HEK293T (cell line): Measurements from ENCODE around the gene HLCS.

Experiments used
- CTCF ChIA-PET: fragments of 350-600 bp; formaldehyde crosslinking; extraction: SDS; loops from one replicate; lab custom pipeline; 2021; ENCODE audit warnings: antibody characterized with exemption, inconsistent platforms; lab: Yijun Ruan, JAX
- POLR2A ChIA-PET: fragments of 350-600 bp; formaldehyde crosslinking; extraction: SDS; loops from one replicate; lab custom pipeline; 2020; ENCODE audit warnings: antibody characterized with exemption, inconsistent platforms; lab: Yijun Ruan, JAX
- DNase-seq: peaks from one replicate; pipeline ENCODE4 v3.0.0; 2012; ENCODE audit warnings: mixed read lengths; ENCODE audit errors: extremely low spot score
- ARNT ChIP-seq: fragments of 450-650 bp; IDR thresholded peaks from 2 replicates; pipeline ENCODE4 v1.6.1; 2017; ENCODE audit warnings: mild to moderate bottlenecking
- BHLHE40 ChIP-seq: fragments of 450-650 bp; IDR thresholded peaks from 2 replicates; pipeline ENCODE4 v1.6.1; 2016; ENCODE audit warnings: mild to moderate bottlenecking, moderate library complexity, borderline replicate concordance
- CTBP1 ChIP-seq: fragments of 450-650 bp; IDR thresholded peaks from 2 replicates; pipeline ENCODE4 v1.6.1; 2016; ENCODE audit warnings: borderline replicate concordance
- ELF4 ChIP-seq: fragments of 450-650 bp; IDR thresholded peaks from 2 replicates; pipeline ENCODE4 v1.6.1; 2017; ENCODE audit warnings: antibody characterized with exemption
- FOXA1 ChIP-seq: fragments of 450-650 bp; IDR thresholded peaks from 2 replicates; pipeline ENCODE4 v1.6.1; 2016; ENCODE audit warnings: mild to moderate bottlenecking
- FOXK2 ChIP-seq: fragments of 450-650 bp; IDR thresholded peaks from 2 replicates; pipeline ENCODE4 v1.6.1; 2016; ENCODE audit warnings: mild to moderate bottlenecking
- FOXM1 ChIP-seq: fragments of 450-650 bp; IDR thresholded peaks from 2 replicates; pipeline ENCODE4 v1.6.1; 2017; ENCODE audit warnings: mild to moderate bottlenecking, borderline replicate concordance
- HDGF ChIP-seq: fragments of 450-650 bp; IDR thresholded peaks from 2 replicates; pipeline ENCODE4 v1.6.1; 2017; ENCODE audit warnings: antibody characterized with exemption, borderline replicate concordance
- L3MBTL2 ChIP-seq: fragments of 450-650 bp; conservative IDR thresholded peaks from 2 replicates; pipeline ENCODE4 v1.6.1; 2016; ENCODE audit warnings: mild to moderate bottlenecking
- LEF1 ChIP-seq: fragments of 450-650 bp; IDR thresholded peaks from 2 replicates; pipeline ENCODE4 v1.6.1; 2017; ENCODE audit warnings: mild to moderate bottlenecking, borderline replicate concordance
- NFRKB ChIP-seq: fragments of 450-650 bp; IDR thresholded peaks from 2 replicates; pipeline ENCODE4 v1.6.1; 2016; ENCODE audit warnings: mild to moderate bottlenecking, moderate library complexity
- PKNOX1 ChIP-seq: fragments of 450-650 bp; IDR thresholded peaks from 2 replicates; pipeline ENCODE4 v1.6.1; 2016
- SP1 ChIP-seq: fragments of 450-650 bp; IDR thresholded peaks from 2 replicates; pipeline ENCODE4 v1.6.1; 2017
- SUZ12 ChIP-seq: fragments of 450-650 bp; IDR thresholded peaks from 2 replicates; pipeline ENCODE4 v1.6.1; 2016; ENCODE audit warnings: mild to moderate bottlenecking
- TARDBP ChIP-seq: fragments of 450-650 bp; IDR thresholded peaks from 2 replicates; pipeline ENCODE4 v1.6.1; 2016
- ZNF384 ChIP-seq: fragments of 450-650 bp; IDR thresholded peaks from 2 replicates; pipeline ENCODE4 v1.6.1; 2016

HLCS gene

GRCh38 chr21:36835383-36835795 is 131.1 kb downstream of the HLCS start:
- no peak for TF ChIP-seq FOXM1
- TF ChIP-seq ZNF384: no peak
- TF ChIP-seq PKNOX1: peak; percentile 69
- CTCF ChIA-PET: interaction anchor here (0.7 to 0.8 kb wide), 2 partner anchors 19 to 147 kb away, joined by 3 to 4 read pairs; no protein-coding TSS in a partner anchor
- POLR2A ChIA-PET: interaction anchor here (0.9 kb wide), 1 partner anchor 11 kb away, joined by 3 read pairs; no protein-coding TSS in a partner anchor
- DNase-seq: peak; percentile 63

DNA sequence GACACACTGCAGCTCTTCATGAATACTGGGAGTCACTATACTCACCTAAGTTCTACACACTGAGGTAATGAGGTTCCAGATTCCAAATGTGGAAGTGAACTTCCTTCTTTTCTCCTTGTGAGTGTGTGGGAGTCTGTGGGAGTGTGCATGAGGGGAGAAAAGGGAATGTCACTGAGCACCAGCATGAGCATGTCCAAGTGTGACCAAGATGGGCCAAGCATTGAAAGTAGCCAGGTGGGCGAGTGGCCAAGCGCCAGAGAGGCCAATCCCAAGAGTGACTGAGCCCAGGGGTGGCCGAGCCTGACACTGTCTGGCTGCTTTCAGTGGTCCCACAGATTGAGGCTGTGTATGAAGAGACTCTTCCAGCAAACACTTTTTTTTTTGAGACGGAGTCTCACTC is 132.3 kb downstream of the HLCS start:
- no peak for DNase-seq
- ChIA-PET CTCF (no interaction called here), POLR2A (no interaction called here)
- TF ChIP-seq ARNT (no peak), HDGF (no peak), ELF4 (no peak), SP1 (no peak), FOXK2 (no peak), L3MBTL2 (no peak), ZNF384 (no peak), FOXM1 (no peak), LEF1 (no peak), CTBP1 (no peak), FOXA1 (no peak), TARDBP (no peak), PKNOX1 (no peak), SUZ12 (no peak), BHLHE40 (no peak), NFRKB (no peak)

DNA sequence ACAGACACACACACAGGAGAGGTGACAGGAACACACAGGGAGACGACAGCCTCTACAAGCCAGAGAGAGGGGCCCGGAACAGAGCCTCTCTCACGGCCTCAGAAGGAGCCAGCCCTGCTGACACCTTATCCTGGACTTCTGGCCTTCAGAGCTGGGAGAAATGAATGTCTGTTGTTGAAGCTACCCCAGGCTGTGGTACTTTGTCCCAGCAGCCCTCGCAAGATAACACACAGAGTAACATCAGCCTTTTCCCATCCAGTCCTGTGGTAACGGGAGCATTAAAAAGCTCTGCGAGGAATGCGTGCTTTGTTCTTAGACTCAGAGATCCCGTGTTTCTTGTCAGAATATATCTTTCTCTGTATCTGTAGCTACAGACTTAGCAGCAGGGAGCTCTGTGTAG is 136.4 kb downstream of the HLCS start:
- CTCF ChIA-PET: interaction anchor here (0.9 kb wide), 1 partner anchor 14 kb away, joined by 3 read pairs; no protein-coding TSS in a partner anchor
- POLR2A ChIA-PET: no interaction called here
- no peak for DNase-seq

GRCh38 chr21:36828891-36829515 is 137.5 kb downstream of the HLCS start:
- ChIA-PET POLR2A (no interaction called here), CTCF (no interaction called here)
- TF ChIP-seq SP1 (no peak), FOXM1 (no peak), ZNF384 (no peak), ELF4 (no peak), NFRKB (no peak), HDGF (no peak), PKNOX1 (no peak), BHLHE40 (no peak), CTBP1 (no peak), FOXK2 (no peak), LEF1 (no peak), TARDBP (no peak), ARNT (no peak), L3MBTL2 (no peak)
- no peak for DNase-seq

More for the DNA sequence above, 136.4 kb downstream of the HLCS start:
- no peak for TF ChIP-seq HDGF
- TF ChIP-seq FOXK2: no peak
- no peak for TF ChIP-seq ARNT
- TF ChIP-seq SP1: no peak
- no peak for TF ChIP-seq NFRKB
- no peak for TF ChIP-seq PKNOX1
- no peak for TF ChIP-seq ELF4
- no peak for TF ChIP-seq FOXM1
- no peak for TF ChIP-seq LEF1
- no peak for TF ChIP-seq L3MBTL2
- TF ChIP-seq ZNF384: no peak
- no peak for TF ChIP-seq CTBP1
- no peak for TF ChIP-seq TARDBP

DNA sequence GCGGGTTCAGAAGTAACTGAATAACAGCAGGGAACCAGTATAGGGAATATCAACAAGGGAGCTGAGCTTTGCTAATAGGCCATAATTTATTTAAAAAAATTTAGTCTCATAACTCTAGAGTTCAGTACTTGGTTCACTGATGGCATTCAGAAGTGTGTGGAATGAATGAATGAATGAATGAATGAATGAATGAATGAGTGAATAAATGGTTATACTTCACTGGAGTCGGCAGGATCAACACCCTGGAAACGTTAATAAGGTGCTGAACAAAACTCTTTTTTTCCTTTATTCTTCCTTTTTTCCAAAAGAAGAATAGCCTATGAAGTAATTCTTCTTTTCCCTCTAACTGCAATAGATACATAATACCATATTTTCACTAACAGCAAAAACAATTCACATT is 138.3 kb downstream of the HLCS start:
- ChIA-PET POLR2A (no interaction called here), CTCF (no interaction called here)
- DNase-seq: no peak
- TF ChIP-seq FOXA1 (no peak), CTBP1 (no peak), SUZ12 (no peak), ZNF384 (no peak)

DNA sequence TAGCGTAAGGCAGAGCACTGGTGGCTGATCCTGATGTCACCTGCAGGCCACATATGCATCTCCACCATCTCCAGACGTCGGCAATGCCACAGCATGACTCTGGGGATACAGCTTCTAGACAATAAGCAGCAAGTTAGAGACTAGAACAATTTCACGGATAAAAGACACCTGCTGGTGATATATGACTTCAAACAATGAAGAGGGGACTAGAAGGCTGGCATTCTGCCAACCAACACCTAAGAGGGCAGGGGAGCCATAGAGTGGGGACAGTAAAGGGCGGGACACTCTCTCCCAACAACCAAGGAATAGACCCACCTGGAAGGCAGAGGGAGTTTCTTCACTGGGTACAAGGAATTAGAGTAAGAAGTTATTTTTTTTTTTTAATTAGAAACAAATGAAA is 140.8 kb downstream of the HLCS start:
- DNase-seq: no peak
- CTCF ChIA-PET: no interaction called here

More for the DNA sequence above, 140.8 kb downstream of the HLCS start:
- no peak for TF ChIP-seq TARDBP
- TF ChIP-seq ELF4: no peak
- TF ChIP-seq L3MBTL2: no peak
- no peak for TF ChIP-seq SP1
- no peak for TF ChIP-seq CTBP1
- TF ChIP-seq FOXK2: no peak
- no peak for TF ChIP-seq NFRKB
- no peak for TF ChIP-seq SUZ12
- no peak for TF ChIP-seq LEF1
- TF ChIP-seq BHLHE40: no peak
- no peak for TF ChIP-seq FOXM1
- no peak for TF ChIP-seq FOXA1
- no peak for TF ChIP-seq ARNT
- TF ChIP-seq PKNOX1: no peak
- TF ChIP-seq ZNF384: no peak
- POLR2A ChIA-PET: no interaction called here
